GM18520 (cell line): ENCODE results near the gene ARHGDIA.

ENCODE experiments used
- ATAC-seq: cut with Tn5 transposase; IDR thresholded peaks from one replicate; pipeline ENCODE4 v1.9.1; 2021; ENCODE audit not compliant: unreplicated experiment

The ARHGDIA gene

DNA sequence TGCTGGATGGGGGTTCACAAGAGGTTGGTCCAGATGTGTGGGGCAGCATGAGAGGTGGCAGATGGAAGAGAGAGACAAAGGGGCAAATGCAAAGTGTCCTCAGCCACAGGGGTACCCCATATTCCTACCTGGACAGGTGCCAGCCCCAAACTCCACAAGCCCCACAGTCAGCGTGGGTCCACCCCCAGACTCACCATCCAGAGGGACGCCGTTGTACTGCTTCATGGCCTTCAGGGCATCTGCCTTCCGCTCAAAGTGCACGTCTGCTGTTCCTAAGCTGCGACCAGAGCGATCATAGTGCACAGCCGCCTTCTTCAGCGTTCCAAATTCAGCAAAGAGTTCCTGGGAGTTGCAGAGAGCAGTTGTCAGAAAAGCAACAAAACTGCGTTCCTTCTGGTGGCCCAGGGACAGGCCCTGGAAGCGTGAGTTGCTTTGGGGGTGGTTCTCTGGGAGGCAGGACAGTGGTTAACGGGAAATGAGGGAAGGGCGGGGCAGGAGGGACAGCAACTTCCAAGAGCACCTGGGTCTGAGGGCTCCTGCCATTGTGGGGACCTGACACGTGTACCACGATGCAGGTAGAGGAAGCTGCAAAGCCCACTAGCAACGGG lies 18.0 kb upstream of the ARHGDIA start:
- ATAC-seq, result no peak

GRCh38 chr17:81888105-81888987 lies 17.2 kb upstream of the ARHGDIA start:
- no peak for ATAC-seq

DNA sequence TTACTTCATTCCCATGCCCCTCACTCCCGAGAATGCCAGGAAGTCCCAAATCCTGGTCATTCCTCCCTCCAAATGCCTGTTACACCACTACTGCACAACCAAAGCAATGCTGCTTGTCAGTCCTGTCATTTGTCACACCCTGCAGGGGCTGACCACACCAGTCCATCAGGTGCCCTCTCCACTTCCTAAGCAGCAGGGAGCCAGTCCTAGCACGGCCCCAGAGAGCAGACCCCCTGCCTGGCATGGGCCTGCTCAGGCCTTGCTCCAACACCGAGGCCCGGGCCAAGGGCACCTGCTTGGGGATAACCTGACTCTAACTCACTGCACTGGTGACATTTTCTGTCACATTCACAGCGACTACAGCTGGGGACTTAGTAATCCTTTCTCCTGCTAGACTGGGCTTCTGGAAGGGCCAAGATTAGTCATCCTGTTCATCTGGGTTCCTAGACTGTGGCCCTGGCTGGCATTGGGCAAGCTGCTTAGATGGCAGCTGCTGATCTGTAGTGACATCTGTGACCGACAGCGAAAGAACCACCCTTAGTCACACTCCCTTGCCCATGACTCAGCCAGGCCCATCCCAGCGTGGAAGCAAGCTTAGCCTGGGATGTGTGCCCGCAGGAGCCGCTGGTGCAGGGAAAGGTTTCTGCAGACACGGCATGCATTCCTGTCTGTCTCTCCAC lies 14.9 kb upstream of the ARHGDIA start:
- ATAC-seq, result no peak

DNA sequence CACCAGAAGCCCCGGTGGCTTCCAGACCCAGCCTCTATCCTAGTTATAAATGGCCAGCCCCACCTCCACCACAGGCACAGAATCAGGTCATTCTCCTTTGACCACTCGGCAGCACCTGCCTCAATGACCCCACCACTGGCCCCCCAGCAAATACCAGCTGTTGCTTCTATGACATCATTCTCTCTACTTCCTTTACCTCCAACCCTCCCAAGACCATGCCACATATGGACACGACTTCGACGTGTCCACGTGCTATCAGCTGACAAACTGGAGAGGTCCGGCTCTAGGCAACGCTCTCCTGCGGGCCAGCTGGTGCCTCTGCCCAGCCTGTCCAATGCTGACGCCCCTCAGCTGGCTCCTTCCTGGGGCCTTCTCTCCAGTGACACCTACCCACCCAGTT lies 14.3 kb upstream of the ARHGDIA start:
- ATAC-seq, result no peak

- ATAC-seq, result no peak
These were observed 13.8 kb upstream of the ARHGDIA start for GRCh38 chr17:81884968-81885367.

DNA sequence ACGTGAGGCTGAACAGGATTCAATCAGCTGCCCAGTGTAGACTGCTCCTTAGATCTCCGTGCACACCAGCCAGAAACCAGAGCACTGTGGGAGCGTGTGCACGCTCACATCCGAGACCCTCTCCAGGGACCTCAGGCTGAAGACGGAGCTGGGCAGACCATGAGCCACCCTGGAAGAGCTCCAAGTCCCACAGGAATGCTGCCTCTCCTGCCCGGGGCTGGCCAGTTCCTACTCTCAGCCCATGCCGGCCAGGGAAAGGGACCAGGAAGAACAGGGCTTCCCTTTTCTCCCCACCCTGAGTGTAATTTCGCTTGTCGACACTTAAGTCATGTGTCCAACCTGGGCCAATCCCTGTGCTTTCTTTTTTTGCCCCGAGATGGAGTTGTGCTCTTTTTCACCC lies 13.4 kb upstream of the ARHGDIA start:
- no peak for ATAC-seq

DNA sequence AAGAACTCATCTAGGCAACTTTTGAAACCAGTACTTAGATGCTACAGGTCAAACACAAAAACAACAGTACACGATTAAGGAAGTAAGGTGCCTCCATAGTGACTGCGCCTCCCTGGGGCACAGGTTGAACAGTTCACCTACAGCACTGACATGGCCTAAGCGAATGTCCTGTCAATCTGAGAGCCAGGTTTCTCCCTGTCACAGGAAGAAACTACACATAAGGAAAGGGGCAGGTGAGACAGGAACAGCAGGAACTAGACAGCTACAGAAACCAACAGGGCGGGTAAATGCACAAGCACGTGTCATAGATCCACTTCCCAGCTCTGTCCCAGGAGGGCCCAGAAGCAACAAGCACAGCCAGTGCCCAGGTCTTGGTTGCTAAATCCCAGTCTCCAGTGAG lies 8.0 kb upstream of the ARHGDIA start:
- ATAC-seq, result no peak

- no peak for ATAC-seq
These were observed 7.2 kb upstream of the ARHGDIA start for GRCh38 chr17:81878294-81878693.

GRCh38 chr17:81877569-81877968 lies 6.4 kb upstream of the ARHGDIA start:
- ATAC-seq, result no peak

- ATAC-seq, result peak; percentile 36
These were observed 472 bp upstream of the ARHGDIA start for GRCh38 chr17:81871387-81872230.

- no peak for ATAC-seq
These were observed 781 bp downstream of the ARHGDIA start for GRCh38 chr17:81870131-81870980.

DNA sequence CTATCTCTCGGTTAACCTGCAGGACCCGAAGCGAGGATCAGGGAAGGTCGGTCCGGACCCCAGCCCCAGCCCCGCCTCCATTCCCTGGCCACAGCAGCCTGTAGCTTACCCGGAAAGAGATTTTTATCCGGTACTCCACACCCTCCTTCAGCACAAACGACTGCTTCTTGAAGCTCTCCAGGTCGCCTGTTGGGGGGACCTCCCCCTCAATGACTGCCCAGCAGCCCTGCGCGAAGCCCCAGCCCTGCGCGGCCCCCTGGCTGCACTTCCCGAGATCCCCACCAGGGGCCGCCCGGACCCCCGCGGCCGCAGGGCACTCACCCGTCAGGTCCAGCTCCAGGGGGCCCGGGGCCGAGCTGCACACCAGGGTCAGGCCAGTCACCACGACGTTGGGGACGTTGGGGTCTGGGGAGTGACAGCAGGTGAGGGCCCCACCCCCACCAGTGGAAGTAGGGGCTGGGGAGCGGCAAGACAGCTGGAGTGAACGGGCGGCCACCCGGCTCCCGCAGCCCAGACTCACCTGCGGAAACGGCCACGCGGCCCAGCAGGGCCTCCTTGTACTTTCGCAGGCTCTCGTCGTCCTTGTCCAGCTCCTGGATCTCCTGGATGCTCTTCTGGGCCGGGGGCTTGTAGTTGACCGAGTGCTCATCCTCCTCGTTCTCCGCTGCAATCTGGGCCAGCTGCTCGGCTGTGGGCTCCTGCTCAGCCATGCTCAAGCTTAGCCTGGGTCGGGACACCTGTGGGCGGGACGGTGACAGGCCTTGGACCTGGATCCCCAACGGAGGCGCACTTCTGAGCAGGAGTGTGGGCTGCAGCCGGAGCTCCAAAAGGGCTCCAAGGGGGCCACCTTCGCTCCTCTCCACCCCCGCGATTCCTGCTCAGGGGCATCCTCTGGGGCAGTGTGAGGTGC lies 1.7 kb downstream of the ARHGDIA start:
- ATAC-seq, result no peak

DNA sequence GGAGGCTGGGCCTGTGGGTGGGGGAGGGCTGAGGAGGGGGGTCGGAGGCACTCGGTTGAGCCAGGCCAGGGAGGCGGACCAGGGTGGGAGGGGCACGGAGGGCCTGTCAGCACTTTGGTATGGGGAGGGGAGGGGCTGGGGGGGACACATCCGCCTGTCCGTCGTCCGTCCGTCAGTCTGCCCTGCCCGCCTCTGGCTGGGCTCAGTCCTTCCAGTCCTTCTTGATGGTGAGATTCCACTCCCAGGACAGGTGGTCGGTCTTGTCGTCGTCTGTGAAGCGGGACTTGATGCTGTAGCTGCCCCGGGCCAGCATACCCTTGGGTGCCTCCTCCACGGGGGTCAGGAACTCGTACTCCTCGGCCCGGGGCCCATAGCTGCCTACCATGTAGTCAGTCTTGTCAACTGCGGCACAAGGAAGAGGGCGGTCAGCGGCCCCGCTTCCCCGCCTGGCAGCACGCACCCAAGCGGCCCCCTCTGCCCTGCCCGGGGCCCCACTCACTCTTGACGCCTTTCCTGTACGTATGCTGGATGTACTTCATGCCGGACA lies 2.4 kb downstream of the ARHGDIA start:
- no peak for ATAC-seq

GRCh38 chr17:81867991-81868673 lies 3.0 kb downstream of the ARHGDIA start:
- no peak for ATAC-seq

DNA sequence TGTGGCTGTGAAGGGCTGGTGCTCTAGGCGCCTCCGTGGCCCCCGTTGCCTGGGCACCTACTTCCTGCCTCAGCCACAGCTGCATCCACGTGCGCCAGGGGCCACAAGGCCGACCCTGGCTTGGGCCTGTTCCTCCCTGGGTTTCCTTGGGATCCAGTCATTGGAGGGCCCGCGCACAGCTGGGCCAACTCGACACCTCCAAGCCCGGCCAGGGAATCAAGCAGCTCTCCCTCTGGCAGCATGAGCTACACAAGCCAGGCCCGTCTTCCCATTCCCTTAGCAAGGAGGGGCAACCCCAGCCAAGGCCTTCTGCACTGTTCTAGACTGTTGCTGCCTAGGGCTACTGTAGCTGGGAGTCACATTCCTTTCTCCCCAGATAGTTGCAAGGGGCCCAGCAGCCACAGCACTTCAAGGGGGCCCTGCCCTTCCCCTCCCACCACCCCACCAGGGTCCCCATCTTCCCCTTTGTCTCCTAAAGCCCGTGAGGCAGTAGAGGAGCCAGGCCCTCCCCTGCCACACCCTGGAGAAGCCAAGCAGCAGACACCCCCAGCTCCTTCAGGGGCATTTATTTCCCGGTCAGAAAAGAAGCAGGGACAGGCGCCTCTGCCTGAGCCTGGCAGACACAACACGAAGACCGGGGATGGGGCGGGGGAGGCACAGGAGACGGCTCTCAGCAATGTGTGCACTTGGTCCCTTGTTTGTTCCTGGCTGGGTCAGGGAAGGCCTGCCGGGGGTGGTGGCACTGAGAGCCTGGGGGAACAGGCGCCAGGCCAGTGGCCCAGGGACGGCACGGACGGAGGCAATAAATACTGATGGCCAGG lies 3.8 kb downstream of the ARHGDIA start:
- ATAC-seq, result no peak

DNA sequence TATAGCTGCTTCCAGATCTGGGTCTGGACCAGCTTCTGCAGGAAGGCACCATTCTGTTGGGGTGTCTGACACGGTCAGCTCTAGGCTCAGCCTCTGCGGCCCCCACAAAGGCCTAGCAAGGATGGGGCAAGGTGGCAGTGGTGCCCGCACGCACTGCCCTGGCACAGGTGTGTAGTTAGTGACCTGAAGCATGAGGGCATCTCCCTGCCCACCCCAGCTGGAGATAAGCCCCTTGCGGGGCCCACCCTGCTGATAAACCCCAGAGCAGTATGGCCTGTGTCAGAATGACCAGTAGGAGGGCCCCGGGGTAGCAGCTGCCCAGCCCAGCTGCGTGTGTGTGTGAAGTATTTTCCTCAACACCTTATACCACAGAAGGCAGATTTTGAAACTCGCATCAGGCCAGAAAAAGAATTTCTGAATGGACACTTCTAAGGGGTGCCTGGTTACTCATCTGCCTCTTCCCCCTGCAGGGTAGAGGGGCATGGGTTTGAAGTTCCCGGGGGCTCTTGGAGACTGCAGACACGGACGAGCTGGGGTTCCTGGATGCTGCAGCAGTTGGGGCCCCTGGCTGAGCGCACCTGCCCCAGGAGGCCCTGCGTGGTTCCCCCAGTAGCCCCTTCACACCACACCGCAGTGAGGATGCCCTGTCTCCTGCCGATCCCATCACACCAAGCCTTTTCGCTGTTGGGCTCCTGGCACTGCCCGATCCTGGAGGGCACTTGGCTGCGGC lies 4.5 kb downstream of the ARHGDIA start:
- no peak for ATAC-seq
